ENCODE data around the gene TP53INP2.
A peak's percentile ranks its signal among the peaks of the same experiment; 100 is the strongest.
"Not testable (repeated sequence)": the region's sequence is repeated elsewhere in the genome, so short reads cannot be mapped to it uniquely, and the experiment has no call there.

TP53INP2 gene

DNA sequence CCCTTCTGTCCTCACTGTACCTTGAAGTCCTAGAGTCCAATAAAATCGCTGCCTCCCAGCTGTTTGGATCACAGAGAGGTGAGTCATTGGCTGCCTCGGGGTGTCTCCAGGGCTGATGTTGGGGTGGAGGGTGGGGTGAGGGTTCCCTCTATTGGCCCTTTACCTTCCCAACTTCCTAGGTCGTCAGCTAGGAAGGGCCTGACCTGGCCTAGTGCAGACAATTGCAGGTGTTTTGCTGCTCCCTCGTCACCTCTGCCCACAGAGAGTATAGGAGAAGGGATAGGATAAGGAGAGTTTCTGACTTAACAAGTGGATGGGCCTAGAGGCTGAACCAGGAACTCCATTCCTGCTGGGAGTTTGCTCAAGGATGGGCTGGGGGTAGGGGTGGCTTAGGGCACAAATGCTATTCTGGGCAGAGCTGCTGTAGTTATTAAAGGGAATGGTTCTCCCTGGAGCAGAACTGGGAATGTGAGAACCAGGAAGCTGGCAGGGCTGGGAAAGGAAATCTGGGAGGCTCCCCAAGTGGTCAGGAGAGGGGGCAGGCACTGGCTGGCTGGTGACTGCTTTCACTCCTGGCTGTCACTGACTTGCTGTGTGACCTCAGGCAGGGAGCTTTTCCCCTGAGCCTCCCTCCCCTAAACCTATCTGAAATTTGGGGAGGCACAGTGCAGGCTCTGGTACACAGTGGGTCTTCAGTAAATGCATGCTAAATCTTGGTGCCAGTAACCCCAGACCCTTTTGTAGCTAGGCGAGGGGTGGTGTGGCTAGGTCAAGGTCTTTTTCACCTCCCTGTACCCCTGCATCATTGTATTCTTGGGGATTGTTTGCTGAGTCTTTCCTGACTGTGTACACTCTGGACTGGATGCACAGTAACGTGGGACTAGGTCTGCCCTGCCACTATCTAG lies 1.5 kb downstream of the TP53INP2 start:
- no peak for DNase-seq

GRCh38 chr20:34706302-34706875 lies 2.2 kb downstream of the TP53INP2 start:
- no peak for DNase-seq

DNA sequence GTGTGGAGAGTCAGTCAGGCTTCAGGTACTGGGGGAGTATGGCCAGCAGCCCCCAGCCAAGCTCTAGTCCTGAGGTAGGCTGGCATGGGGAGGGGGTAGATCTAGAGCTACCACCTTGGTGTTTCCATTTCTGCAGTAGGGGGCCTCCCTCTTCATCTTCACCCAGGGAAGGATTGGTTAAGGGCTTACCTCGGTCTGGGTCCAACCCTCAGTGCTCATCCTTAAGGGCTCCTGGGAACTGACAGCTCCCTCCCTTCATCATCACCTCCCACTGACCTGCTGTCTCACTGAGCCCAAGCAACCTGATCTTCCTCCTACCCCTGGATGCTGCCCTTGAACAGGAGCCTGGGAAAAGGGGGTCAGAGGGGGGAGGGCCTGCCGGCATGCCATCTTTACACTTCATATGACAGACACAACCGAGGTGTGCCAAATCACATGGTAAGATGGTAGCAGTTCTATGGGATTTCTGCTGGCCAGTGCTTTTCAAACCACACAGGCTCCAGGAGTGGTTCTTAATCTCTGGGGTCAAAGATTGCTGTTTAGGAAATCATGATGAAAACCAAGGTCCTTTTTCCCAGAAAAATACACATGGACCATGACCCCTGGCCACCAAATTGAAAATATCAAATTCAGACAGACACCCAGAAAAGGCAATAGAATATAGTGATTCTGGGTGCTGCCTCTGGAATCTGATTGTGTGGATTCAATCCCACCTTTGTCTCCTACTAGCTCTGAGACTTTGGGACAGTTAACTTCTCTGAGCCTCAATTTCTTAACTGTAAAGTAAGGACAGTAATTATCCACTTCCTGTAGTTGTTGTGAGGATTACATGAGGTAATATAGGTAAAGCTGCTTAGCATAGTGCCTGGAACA lies 3.0 kb downstream of the TP53INP2 start:
- no peak for DNase-seq

GRCh38 chr20:34708621-34709043 lies 4.5 kb downstream of the TP53INP2 start:
- no peak for DNase-seq

DNA sequence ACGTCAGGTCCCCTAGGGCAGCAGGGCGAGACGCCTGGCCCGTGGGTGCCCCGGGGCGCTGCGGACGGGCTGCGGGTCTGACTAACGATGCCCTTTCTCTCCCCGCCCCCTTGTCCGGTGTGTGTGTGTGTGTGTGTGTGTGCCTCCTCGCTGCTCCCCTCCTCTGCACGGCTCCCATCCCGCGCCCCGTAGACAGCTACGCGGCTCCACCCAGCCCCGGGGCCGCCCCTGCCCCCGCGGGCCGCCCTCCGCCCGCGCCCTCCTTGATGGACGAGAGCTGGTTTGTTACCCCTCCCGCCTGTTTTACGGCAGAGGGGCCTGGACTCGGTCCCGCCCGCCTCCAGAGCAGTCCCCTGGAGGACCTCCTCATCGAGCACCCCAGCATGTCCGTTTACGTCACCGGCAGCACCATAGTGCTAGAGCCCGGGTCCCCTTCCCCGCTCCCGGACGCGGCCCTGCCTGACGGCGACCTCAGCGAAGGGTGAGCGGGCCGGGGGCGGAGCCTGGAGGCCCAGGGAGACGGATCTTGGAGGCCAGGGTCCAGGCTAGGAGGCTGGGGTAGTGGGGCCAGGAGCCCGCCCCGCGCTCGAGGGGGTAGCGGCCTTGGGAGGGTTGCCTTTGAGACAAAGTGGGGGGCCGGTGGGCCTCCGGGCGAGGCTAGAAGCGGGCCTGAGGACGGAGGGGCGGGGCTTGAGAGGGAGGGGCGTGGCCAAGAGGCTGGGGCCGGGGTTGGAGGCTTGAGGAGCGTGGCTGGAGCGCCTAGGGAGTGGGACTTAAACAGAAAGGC lies 5.1 kb downstream of the TP53INP2 start:
- DNase-seq, result peak in 1 of 2 experiments; percentile 47

DNA sequence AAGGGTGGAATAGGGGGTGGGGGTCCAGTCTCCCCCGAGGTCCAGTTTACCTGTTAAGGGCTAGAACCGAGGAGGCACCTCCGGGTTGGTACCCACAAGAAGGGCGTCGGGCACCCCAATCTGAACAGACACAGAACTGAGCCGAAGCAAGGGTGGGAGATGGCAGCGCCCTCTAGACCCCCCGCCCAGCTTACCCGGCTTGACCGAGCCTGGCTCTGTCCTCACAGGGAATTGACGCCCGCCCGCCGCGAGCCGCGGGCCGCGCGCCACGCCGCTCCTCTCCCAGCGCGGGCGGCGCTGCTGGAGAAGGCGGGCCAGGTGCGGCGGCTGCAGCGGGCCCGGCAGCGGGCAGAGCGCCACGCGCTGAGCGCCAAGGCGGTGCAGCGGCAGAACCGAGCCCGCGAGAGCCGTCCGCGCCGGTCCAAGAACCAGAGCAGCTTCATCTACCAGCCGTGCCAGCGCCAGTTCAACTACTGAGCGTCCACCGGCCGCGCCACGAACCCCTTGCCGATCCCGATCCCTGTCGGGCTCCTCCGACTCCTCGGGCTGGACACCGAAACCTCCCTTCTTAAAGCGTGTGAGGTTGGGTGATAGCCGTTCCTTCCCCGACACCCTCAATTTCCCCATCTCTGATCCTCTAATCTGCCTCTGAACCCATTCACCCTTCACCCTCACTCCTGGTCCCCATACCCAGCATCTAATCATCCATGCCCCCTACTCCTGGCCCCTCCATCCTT lies 5.9 kb downstream of the TP53INP2 start:
- DNase-seq, result peak in 1 of 2 experiments; percentile 47

DNA sequence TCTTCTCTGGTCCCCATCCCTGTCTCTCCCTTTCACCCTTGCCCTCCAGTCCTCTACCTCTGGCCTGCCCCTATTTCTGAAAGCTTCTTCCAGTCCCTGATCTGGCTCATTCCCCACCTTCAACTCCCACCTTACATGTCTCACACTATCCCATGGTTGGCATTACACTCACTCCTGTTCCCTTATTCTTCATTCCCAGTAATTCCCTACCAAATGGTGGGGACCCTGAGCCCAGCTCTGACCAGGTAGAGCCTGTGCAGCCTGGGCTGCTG lies 6.4 kb downstream of the TP53INP2 start:
- no peak for DNase-seq

- no peak for DNase-seq
These were observed 6.9 kb downstream of the TP53INP2 start for GRCh38 chr20:34710861-34711574.

- DNase-seq, result no peak
These were observed 7.8 kb downstream of the TP53INP2 start for GRCh38 chr20:34711813-34712430.

GRCh38 chr20:34712525-34713192 lies 8.5 kb downstream of the TP53INP2 start:
- no peak for DNase-seq

GRCh38 chr20:34713194-34713943 lies 9.2 kb downstream of the TP53INP2 start:
- no peak for DNase-seq

DNA sequence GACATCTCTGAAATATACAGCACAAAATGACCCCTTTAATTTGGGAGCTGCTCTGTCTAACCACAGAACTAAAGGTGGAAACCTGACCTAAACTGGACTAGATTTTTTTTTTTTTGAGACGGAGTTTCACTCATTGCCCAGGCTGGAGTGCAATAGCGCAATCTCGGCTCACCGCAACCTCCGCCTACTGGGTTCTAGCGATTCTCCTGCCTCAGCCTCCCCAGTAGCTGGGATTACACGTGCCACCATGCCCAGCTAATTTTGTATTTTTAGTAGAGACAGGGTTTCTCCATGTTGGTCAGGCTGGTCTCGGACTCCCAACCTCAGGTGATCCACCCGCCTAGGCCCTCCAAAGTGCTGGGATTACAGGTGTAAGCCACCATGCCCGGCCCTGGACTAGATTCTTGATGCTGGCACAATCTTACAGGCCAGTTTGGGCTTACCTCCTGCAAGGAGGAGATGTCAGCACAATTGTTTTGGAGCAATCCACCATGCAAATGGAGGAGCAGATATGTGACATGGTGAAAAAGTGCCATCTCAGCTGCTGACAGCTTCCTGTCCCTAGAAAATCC lies 9.9 kb downstream of the TP53INP2 start:
- DNase-seq, result not testable (repeated sequence)

GRCh38 chr20:34715384-34715783 lies 11.2 kb downstream of the TP53INP2 start:
- DNase-seq, result no peak

GRCh38 chr20:34716921-34717229 lies 12.7 kb downstream of the TP53INP2 start:
- no peak for DNase-seq

DNA sequence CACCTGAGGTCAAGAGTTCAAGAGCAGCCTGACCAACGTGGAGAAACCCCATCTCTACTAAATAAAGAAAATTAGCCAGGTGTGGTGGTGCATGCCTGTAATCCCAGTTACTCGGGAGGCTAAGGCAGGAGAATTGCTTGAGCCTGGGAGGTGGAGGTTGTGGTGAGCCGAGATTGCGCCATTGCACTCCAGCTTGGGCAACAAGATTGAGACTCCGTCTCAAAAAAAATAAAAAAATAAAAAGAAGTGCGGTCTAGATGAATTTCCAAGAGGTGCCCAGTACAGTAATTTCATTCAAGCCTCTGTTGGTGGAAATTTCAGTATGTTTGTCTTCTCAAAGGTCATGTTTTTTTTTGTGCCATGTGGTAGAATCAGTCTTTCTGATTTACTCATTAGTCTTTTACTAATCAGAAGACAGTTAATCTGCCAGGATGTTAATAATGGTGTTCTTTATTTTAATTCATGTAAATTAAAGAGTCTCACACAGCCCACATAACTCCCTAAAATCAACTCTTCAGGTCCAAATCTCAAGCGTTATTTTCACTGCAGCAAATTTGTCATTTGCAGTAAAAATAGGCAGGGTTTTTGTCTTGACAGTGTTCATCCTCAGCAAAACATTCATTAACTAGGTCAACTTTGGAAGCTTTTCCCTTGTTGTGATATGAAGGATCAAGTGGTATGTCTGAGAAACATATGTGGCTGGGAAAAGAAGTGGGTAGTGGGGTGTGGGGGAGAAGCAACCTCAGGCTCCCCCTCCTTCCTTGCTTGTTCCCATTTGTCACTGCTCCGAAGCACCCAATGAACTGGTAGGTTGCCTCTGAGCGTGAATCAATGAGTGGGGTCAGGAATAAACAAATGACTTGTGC lies 13.3 kb downstream of the TP53INP2 start:
- no peak for DNase-seq

DNA sequence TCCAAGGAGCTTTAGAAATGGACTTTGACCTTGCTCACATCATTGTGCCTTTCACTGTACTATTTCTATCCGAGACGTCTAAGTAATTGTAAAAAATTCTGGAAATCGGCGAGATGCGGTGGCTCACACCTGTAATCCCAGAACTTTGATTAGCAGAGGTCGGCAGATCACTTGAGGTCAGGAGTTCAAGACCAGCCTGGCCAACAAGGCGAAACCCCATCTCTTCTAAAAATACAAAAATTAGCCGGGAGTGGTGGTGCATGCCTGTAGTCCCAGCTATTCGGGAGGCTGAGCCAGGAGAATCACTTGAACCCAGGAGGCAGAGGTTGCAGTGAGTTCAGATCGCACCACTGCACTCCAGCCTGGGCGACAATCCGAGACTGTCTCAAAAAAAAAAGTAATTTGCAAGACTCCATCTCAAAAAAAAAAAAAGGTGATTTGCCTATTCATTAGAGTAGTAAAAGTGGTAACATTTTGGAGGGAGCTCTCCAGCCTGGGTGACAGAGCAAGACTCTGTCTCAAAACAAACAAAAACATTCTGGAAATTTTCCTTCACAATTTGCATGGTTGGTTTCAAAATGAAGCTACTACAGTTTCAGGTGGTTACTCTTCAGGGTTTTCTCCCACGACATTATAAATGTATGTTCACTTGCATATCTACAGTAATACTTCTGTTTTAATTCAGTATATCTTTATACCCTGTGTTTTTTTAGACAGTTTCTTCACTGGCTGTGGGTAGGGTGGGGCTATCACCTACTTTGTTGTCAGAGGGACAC lies 15.3 kb downstream of the TP53INP2 start:
- not testable (repeated sequence) for DNase-seq

DNA sequence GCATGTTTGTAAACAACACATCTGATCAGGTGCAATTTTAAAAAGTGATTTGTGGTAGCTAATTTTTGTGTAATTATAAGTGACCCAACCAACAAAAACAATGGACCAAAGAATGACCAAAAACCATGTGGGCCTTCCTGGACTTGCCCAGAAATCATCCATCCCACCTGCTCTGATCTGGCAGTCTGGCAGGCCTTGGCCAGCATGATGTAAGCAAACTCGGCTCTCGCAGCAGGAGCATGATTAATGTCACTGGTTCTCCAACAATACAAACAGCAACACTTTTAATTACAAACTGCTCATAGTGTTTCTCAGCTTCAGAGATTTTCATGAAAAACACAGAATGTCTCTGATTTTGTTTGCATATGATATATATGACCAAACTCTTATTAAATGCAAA lies 16.1 kb downstream of the TP53INP2 start:
- peak; percentile 70 to 86 for DNase-seq

Data from cerebellar nuclear complex (tissue), 1 donor.